Kidney epithelial cell (primary cell): ENCODE results near the gene TTC3. TPM values are rescaled to one million over a fixed set of nuclear protein-coding genes. Genes with fewer than 3 reads are reported as not detected.

ENCODE experiments used
- DNase-seq: peaks from one replicate; pipeline ENCODE4 v3.0.0-alpha.2; 2010; ENCODE audit warnings: low read depth
- H3K27me3 ChIP-seq: 2 replicates; pipeline ENCODE4 v1.6.0; 2011; ENCODE audit warnings: low read length; ENCODE audit not compliant: control insufficient read depth, insufficient read depth
- H3K36me3 ChIP-seq: 2 replicates; pipeline ENCODE4 v1.5.1; 2011; ENCODE audit warnings: low read length; ENCODE audit not compliant: control insufficient read depth, insufficient read depth
- H3K4me3 ChIP-seq: 2 replicates; pipeline ENCODE4 v1.5.1; 2011; ENCODE audit warnings: low read depth, mild to moderate bottlenecking, control low read depth, low read length
- total RNA-seq: library from RNA; depleted of rRNA; stranded (reverse); fragments of >200 nt; gene quantifications from 2 replicates; pipeline ENCODE4 v1.2.3, GENCODE V29; 2015
- TF ChIP-seq, protein P1 (sequence below): IDR thresholded peaks from 2 replicates; pipeline ENCODE4 v1.5.1; 2011; ENCODE audit warnings: mild to moderate bottlenecking, moderate library complexity, low read length, control low read depth, inconsistent platforms; ENCODE audit not compliant: insufficient read depth, poor library complexity, severe bottlenecking

Gene TTC3
- total RNA-seq, 1 donor from 2014 or later = 139 TPM

- TF ChIP-seq, protein P1, sequence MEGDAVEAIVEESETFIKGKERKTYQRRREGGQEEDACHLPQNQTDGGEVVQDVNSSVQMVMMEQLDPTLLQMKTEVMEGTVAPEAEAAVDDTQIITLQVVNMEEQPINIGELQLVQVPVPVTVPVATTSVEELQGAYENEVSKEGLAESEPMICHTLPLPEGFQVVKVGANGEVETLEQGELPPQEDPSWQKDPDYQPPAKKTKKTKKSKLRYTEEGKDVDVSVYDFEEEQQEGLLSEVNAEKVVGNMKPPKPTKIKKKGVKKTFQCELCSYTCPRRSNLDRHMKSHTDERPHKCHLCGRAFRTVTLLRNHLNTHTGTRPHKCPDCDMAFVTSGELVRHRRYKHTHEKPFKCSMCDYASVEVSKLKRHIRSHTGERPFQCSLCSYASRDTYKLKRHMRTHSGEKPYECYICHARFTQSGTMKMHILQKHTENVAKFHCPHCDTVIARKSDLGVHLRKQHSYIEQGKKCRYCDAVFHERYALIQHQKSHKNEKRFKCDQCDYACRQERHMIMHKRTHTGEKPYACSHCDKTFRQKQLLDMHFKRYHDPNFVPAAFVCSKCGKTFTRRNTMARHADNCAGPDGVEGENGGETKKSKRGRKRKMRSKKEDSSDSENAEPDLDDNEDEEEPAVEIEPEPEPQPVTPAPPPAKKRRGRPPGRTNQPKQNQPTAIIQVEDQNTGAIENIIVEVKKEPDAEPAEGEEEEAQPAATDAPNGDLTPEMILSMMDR = no peak
- no peak overlapping the region for H3K4me3 ChIP-seq
- DNase-seq = no peak
- no peaks in the 10 kb centered on the region for H3K36me3 ChIP-seq
- H3K27me3 ChIP-seq = no peaks in the 10 kb centered on the region
Observed at GRCh38 chr21:37249112-37249904, 176.3 kb downstream of the TTC3 start.

DNA sequence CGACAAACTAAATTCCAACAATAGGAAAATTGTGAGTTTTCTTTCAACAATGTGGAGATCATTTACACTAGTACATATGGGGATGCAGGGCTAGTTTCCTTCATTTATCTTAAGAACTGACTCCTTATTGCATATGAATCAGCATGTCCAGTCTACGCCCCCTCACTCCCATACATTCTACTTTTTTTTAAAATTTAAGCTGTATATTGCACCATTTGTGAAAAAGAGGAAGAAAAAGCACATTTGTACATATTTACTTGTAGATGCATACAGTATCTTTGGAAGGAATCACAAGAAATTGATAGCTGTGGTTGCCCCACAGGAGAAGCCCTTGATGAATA is 178.2 kb downstream of the TTC3 start:
- H3K36me3 ChIP-seq = no peaks in the 10 kb centered on the region
- H3K4me3 ChIP-seq = no peak overlapping the region
- DNase-seq = no peak
- TF ChIP-seq, protein P1 = no peak
- H3K27me3 ChIP-seq = no peaks in the 10 kb centered on the region

Other genes with a start within 250 kb of the TTC3 start
- gene HLCS, start 106.6 kb upstream of the TTC3 start, total RNA-seq = 26.7 and 38.2 TPM in 2 replicates
- 0.48 and 0.92 TPM in 2 replicates for gene RIPPLY3, start 66.6 kb upstream of the TTC3 start, total RNA-seq
- 11.4 and 15.9 TPM in 2 replicates for gene PIGP, start 183 bp upstream of the TTC3 start, total RNA-seq
- 64.1 and 80.8 TPM in 2 replicates for gene VPS26C, start 194.1 kb downstream of the TTC3 start, total RNA-seq